SW480 (cell line): ENCODE data around the gene NRROS.
A peak's percentile ranks its signal among the peaks of the same experiment; 100 is the strongest.
"Not testable (repeated sequence)": the region's sequence is repeated elsewhere in the genome, so short reads cannot be mapped to it uniquely, and the experiment has no call there.

Experiments used
- DNase-seq: peaks from one replicate; pipeline ENCODE4 v3.0.0-alpha.2; 2016; ENCODE audit warnings: low spot score

The NRROS gene

DNA sequence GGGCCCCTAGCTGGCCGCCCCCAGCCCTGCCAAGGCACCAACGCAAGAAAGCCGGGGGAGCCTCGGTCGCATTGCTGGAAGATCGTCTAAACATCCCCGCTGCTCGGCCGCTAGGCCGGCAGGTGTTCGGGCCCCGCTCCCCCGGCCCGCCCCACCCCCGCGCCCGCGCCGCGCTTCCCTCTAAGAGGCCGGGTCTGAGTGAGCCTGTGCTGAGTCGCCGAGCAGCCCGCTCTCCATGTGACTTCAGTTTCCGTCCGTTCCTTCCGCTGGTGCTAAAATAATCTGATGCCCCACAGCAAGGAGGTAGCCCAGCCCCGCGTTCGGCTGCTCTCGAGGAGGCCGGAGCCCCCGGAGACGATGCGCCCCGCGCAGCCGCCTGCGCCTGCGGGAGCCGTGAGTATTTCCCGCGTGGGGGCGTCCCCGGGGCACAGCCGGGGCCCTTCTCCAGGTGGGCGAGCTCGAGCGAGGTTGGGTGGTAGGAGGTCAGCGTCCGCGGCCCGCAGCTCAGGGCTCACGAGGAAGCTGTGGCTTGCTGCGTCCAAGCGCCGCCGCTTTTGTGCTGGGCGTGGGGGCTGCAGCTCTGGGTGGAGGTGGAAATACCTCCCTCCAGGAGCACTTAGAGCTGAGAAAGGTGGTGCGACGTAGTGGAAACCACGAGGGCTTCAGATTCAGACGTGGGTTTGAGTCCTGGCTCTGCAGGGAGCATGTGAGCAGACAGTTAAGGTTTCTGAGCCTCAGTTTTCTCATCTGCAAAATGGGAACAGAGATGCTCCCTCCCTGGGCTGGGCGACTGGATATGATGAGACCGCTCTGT, at the start of gene NRROS:
TSS of gene NRROS (plus strand) at position 212 of the 814 bp plus-strand sequence. CDS start 14,846 bp downstream, outside the sequence.
- DNase-seq = peak; percentile 50

- DNase-seq = no peak
Observed at GRCh38 chr3:196590279-196590678, 49.2 kb upstream of the NRROS start.

DNA sequence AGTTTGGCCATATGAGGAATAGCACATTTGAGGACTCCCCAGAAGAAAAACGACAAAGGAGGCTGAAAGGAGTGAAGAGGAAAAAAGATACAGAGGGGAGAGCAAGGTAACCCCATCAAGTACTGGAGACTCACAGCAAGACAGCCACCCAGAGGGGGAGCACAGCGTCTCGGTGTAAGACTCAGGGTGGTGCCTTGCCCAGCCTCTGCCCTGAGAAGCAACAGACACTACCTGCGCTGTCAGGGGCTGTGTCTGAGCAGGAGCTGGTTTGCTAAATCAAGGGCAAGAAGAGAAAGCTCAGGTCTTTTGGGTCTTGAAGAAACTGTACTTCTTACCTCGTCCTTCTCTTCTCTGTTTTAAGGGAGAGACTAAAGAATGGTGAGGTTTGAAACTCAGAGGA, 43.1 kb upstream of the NRROS start:
- DNase-seq = no peak

- not testable (repeated sequence) for DNase-seq
Observed at GRCh38 chr3:196597971-196598733, 41.3 kb upstream of the NRROS start.

DNA sequence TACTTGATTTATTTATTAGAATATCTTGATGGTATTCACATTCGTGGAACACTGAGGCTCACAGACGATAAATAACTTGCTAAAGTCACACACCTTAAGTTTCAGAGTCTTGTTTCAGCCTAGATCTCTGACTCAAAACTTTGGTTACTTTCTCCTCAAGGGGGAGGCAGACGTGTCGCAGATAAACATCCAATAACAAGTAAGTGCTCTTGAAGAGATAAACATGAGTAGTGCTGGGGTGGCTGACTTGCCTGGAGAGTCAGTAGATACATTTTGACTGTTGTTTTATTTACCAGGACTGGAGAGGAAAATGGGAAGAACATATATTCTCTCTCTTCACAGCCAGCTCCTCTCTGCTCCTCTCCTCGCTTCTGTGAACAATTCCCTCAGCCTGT, 39.8 kb upstream of the NRROS start:
- DNase-seq = no peak

DNA sequence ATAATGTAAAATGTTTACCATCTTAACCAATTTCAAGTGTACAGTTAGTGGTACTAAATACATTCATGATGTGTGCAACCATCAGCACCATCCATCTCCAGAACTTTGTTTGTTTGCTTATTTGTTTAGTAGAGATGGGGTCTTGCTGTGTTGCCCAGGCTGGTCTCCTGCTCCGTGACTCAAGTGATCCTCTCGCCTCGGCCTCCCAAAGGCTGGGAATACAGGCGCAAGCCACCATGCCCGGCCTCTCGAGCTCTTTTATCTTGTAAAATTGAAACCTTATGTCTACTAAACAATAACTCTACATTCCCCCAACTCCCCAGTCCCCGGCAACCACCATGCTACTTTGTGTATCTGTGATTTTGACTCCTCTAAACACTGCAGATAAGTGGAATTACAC, 39.1 kb upstream of the NRROS start:
- DNase-seq = no peak

DNA sequence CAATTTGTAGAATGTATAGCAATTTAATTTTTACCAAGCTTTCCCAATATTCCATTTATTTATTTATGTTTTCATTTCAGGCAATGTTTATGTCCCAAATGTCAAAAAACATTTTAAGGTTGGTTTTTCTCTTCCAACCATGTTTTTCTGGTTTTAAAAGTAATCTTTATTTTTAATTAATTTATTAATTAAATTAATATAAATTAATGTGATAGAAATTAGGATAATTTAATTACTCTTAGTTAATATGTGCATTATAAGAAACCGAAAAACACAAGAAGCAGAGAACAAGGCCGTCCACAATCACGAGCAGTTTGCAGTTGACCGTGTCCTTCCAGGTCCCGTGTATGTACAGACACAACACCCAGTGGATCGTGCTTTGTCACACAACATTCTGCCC, 36.8 kb upstream of the NRROS start:
- no peak for DNase-seq

DNA sequence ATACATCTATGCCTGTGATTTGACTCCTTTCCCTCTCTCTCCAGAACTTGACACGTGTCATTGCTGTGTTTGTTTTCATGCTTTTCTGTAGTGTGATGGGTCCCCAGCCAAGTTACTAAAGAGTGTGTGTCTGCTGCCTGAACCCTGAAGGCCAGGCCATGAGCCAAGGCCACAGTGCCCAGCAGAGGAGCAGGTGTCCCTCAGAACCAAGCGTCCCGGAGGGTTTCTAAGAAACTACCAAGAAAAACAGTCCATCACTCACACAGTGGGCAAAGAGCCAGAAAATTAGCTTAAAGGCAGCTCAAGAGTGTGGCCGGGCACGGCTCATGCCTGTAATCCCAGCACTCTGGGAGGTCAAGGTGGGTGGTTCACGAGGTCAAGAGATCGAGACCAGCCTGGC, 35.8 kb upstream of the NRROS start:
- no peak for DNase-seq

GRCh38 chr3:196604548-196604947, 34.9 kb upstream of the NRROS start:
- peak; percentile 57 for DNase-seq

DNA sequence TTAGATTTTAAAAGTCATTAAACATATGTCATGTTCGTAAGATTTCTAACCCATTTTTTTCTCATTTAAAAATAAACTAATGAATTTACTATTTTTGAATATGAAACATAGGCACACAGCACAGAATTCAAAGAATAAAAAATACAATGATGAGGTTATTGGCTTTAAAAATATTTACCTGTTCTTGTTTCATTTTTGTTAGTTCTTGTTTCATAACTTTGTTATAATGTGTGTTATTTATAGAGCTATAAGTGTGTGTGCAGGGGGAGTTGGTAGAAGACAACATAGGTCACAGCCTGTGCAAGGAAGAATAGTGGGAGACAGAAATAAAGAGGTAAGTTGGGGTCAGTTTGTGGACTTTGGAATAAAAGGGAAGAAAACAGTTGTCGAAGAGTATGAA, 30.8 kb upstream of the NRROS start:
- no peak for DNase-seq

DNA sequence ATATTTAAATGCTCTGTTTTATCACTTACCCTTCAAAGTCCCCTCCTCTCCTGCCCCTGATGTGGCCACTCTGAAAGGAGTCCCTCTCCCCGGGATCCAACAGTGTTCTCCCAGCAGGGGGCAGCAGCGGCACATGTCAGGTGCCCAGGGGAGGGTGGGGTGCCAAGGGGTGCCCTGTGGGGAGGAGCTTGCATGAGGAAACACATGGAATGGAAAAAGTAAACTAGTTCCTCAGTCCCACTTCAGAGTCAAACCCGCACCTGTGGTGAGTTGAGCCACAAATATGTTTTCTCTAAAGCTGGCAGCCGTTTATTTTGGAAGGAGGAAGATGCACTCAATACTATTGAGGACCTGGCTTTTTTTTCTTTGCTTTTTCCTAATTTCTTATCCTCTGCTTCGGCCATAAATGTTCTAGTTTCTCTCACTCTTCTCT, 30.1 kb upstream of the NRROS start:
- DNase-seq = peak; percentile 87

- DNase-seq = no peak
Observed at GRCh38 chr3:196609805-196610515, 29.5 kb upstream of the NRROS start.

GRCh38 chr3:196611761-196612483, 27.6 kb upstream of the NRROS start:
- DNase-seq = no peak

- DNase-seq = not testable (repeated sequence)
Observed at GRCh38 chr3:196615234-196615633, 24.3 kb upstream of the NRROS start.

DNA sequence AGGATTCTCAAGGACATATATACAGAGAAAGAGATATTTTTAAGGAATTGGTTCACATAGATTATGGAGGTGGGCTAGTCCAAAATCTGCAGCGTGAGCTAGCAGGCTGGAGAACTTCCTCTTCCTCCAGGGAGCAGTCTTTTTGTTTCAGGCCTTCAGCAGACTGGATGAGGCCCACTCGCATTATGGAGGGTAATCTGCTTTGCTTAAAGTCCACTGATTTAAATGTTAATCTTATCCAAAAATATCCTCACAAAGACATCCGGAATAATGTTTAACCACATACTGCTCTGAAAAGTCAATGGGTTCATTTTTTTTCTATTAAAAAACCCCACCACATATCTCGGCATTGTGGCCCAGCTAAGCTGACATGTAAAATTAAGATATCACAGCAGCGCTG, 22.2 kb upstream of the NRROS start:
- DNase-seq = no peak

DNA sequence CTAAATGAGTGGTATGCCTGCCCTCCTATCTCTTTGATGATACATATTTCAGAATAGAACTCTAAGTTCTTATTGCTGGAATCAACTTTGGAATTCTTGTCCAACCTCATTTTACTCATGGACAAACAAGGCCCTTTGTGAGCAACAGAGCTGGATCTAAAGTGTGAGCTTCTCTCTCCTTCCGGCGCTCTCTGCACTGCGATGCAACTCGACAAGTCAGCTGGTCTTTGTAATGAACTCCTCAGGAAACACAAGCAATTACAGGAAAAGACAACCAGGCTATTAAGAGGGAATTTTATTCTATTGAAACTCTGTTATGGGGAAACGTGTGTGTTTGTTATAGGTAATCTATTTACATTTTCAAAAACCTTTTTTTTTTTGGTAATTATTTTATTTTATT, 20.3 kb upstream of the NRROS start:
- no peak for DNase-seq

DNA sequence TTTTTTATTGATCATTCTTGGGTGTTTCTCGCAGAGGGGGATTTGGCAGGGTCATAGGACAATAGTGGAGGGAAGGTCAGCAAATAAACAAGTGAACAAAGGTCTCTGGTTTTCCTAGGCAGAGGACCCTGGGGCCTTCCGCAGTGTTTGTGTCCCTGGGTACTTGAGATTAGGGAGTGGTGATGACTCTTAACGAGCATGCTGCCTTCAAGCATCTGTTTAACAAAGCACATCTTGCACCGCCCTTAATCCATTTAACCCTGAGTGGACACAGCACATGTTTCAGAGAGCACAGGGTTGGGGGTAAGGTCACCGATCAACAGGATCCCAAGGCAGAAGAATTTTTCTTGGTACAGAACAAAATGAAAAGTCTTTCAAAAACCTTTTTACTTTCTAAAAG, 19.9 kb upstream of the NRROS start:
- not testable (repeated sequence) for DNase-seq

DNA sequence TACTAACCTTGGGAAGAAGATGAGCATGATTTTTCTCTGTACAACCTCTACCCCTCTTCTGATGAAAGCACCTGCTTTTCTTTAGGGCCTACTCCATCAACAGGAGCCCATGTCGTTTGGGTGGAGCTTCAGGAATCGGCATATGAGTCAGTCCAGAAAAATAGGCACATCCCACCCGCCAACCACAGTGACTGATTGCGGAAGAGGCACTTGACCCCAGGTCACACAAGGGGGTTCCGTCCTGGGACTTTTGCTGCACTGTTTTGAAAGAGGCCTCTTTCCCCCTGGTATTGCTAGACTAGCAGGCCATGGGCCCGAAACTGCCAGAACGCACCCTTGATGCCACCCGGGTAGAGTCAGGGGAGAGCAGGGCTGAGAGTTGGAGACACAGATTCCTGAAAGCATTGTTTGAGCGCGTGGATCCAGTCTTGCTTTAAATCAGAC, 19.3 kb upstream of the NRROS start:
- no peak for DNase-seq

DNA sequence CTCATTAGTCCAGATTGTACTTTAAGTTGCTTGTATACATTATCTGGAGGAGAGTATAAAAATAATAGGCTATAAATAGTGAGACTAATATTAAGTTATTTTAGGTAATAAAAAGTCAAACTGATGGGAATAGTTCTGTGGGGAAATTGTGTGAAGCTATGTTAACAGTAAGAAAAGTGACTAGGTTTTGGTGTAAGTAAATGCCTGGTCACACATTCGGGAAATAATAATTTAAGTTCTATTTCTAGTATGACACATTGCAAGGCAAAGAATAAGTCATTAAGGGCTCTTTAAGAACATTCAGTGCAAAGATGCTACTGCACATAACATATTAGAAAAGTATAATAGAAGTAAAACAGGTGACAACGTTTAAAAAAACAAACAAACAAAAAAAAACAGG, 18.8 kb upstream of the NRROS start:
- DNase-seq = no peak

DNA sequence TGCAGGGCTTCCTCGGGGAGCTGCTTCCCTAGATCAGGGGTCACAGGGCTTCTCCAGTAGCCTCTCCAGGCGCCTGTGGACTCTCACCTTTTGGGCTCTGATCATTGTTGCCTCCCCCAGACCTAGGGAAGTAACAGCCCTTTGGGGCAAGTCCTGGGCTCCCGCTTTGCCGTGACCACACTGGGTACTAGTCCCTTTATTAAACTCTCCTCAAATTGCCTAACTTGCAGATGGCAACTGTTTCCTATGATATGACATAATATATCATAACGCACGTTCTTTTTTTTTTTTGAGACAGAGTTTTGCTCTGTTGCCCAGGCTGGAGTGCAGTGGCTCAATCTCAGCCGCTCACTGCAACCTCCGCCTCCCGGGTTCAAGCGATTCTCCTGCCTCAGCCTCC, 17.9 kb upstream of the NRROS start:
- DNase-seq = no peak

DNA sequence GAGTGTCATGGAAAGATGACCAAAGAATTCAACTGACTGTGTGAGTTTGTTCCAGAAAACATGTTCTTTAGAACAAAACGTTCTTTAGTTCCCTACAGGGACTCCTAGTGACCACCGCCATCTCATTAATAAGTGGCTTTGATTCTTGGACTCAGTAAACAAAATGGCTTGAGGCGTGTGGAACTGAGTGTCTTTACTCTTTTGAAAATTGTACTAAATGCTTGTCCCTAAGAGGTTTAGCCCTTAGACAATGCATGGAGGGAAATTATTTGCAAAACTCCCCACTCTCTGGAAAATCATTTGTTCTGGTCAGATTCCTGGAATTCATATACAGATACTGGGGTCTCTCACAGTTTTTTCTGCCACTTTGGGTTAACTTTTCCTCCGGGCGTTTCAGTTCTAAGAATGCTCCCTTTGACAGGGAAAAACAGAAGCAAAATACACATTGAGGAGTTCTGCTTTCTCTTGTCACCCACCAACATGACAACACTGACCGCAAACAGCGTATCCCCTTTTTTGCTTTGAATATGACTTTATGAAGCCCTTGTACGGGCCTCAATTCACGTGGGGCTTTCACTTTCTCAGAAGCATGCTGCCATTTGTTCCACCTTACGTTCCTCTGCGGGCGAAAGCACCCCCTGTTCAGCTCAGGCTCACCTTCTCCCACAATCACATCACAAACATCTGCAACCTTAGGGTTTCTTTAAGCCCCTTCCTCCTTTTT, 15.3 kb upstream of the NRROS start:
- DNase-seq = no peak
